Adrenal gland (tissue), 5 donors: ENCODE data around the gene ARL10.

Experiments
- POLR2A ChIP-seq, 2 donors: fragments of 450-650 bp; IDR thresholded peaks; one replicate each; pipeline ENCODE4 v1.6.1; 2017; ENCODE audit warnings: antibody characterized with exemption in 2 of 2, mild to moderate bottlenecking in 2 of 2, moderate library complexity in 1 of 2
- TF ChIP-seq, protein P1 (sequence below), 6 experiments: fragments of 450-650 bp in 4 of 6; fragments of 200-600 bp in 2 of 6; sonication (generic) in 1 of 6; IDR thresholded peaks; 1 replicate in 5 of 6; 2 replicates in 1 of 6; pipeline versions ENCODE4 v1.5.1 to v1.8.0; 2016 to 2021; ENCODE audit warnings: antibody characterized with exemption in 6 of 6, mild to moderate bottlenecking in 2 of 6, moderate library complexity in 1 of 6
- donor health status: DM: no; HTN: no; CAD: no.

DNA sequence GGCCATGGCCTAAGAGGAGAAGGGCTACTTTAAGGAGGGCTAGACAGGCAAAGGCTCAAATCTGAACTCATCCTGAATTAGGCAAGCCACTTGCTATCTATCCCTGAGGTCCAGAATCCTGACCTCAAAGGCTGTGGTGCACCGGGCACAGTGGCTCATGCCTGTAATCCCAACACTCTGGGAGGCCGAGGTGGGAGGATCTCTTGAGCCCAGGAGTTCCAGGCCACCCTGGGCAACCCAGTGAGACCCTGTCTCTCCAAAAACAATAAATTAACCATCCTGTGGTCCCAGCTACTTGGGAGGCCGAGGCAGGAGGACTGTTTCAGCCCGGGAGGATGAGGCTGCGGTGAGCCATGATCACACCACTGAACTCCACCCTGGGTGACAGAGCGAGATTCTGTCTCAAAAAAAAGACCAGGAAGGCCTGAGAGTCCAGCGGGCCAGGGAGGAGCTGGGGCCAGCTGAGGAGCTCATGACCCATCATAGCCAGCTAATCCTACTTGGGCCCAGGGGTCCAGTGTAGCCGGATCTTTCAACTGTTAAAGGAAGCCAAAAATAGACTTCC is 19.2 kb downstream of the ARL10 start:
- TF ChIP-seq, protein P1, sequence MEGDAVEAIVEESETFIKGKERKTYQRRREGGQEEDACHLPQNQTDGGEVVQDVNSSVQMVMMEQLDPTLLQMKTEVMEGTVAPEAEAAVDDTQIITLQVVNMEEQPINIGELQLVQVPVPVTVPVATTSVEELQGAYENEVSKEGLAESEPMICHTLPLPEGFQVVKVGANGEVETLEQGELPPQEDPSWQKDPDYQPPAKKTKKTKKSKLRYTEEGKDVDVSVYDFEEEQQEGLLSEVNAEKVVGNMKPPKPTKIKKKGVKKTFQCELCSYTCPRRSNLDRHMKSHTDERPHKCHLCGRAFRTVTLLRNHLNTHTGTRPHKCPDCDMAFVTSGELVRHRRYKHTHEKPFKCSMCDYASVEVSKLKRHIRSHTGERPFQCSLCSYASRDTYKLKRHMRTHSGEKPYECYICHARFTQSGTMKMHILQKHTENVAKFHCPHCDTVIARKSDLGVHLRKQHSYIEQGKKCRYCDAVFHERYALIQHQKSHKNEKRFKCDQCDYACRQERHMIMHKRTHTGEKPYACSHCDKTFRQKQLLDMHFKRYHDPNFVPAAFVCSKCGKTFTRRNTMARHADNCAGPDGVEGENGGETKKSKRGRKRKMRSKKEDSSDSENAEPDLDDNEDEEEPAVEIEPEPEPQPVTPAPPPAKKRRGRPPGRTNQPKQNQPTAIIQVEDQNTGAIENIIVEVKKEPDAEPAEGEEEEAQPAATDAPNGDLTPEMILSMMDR (IDR thresholded peaks at IDR 0.05), result no peak
- TF ChIP-seq POLR2A (IDR thresholded peaks at IDR 0.05), result no peak
